ENCODE data around the gene DGCR2. TPM values are rescaled to one million over a fixed set of nuclear protein-coding genes. Genes with fewer than 3 reads are reported as not detected.
"Not testable (repeated sequence)": the region's sequence is repeated elsewhere in the genome, so short reads cannot be mapped to it uniquely, and the experiment has no call there.

DGCR2 gene
- total RNA-seq, 8 experiments from 2014 or later, result 31.2 to 53.9 (median 34.0) TPM

GRCh38 chr22:19027371-19028059, 94.7 kb downstream of the DGCR2 start:
- H3K4me1 ChIP-seq (replicated peaks in 1 of 2); H3K4me3 ChIP-seq; in situ Hi-C loops (cut with MboI; ENCODE audit: low pct_unique_long_range_greater_than_20kb in 2 of 9, low sequenced_read_pairs in 9 of 9, unreplicated experiment in 9 of 9); H3K27ac ChIP-seq: not testable (repeated sequence)
- ATAC-seq (replicated peaks in 6 of 8), result peak in 6 of 8 experiments; percentile 10 to 72 (median 58)
- no CpG with 5 or more reads among the region's 8 CpGs for WGBS, 10 experiments

DNA sequence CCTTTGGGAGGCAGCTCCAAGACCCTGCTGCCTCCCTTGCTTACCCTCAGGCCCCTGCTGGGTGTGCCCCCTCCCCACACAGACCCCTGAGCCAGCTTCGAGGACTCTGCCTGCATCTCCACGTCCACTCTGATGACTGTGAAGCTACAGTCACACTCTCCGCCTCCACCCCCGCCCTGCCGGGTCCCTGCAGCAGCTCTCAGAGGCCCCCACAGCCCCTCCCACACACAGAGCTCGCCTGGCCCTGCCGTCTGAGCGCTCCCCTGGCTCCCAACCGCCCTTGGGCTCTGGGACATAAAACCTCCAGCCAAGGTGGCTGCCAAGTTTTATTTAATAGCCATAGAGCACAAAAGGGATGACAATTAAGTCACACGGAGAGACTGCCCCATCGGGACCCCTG, 96.1 kb downstream of the DGCR2 start:
- in situ Hi-C loops (cut with MboI; ENCODE audit: low pct_unique_long_range_greater_than_20kb in 2 of 9, low sequenced_read_pairs in 9 of 9, unreplicated experiment in 9 of 9); H3K27ac ChIP-seq; H3K4me1 ChIP-seq (replicated peaks in 1 of 2); H3K4me3 ChIP-seq: not testable (repeated sequence)
- ATAC-seq (replicated peaks in 6 of 8), result peak in 7 of 8 experiments; percentile 15 to 84 (median 77)
- no CpG with 5 or more reads among the region's 11 CpGs for WGBS, 10 experiments

- WGBS, 10 experiments, result 40% methylated on average over 1 of the region's 4 CpGs; no CpG with 5 or more reads in 9 of the 10 experiments
- ATAC-seq (replicated peaks in 6 of 8); H3K4me3 ChIP-seq; H3K4me1 ChIP-seq (replicated peaks in 1 of 2); H3K27ac ChIP-seq: not testable (repeated sequence)
- in situ Hi-C loops (cut with MboI; ENCODE audit: low pct_unique_long_range_greater_than_20kb in 2 of 9, low sequenced_read_pairs in 9 of 9, unreplicated experiment in 9 of 9), result loop anchor here in 1 of 9 experiments (25.0 kb wide), 1 partner anchor 87 kb away; the partner anchor contains the start of gene DGCR2
These were observed 97.2 kb downstream of the DGCR2 start for GRCh38 chr22:19024956-19025489.

GRCh38 chr22:19023931-19024330, 98.3 kb downstream of the DGCR2 start:
- not testable (repeated sequence) for H3K27ac ChIP-seq; H3K4me1 ChIP-seq (replicated peaks in 1 of 2); ATAC-seq (replicated peaks in 6 of 8); H3K4me3 ChIP-seq
- in situ Hi-C loops (cut with MboI; ENCODE audit: low pct_unique_long_range_greater_than_20kb in 2 of 9, low sequenced_read_pairs in 9 of 9, unreplicated experiment in 9 of 9), result loop anchor here in 1 of 9 experiments (25.0 kb wide), 1 partner anchor 88 kb away; the partner anchor contains the start of gene DGCR2
- WGBS, 10 experiments, result 73% methylated on average over 3 of the region's 10 CpGs; no CpG with 5 or more reads in 9 of the 10 experiments

- no peak overlapping the region for H3K4me3 ChIP-seq
- no peaks in the 10 kb centered on the region for H3K4me1 ChIP-seq (replicated peaks in 1 of 2)
- WGBS, 10 experiments, result 44 to 98% (median 85%) methylated on average over 3 to 6 of the region's 8 CpGs; no CpG with 5 or more reads in 3 of the 10 experiments
- no peak for ATAC-seq (replicated peaks in 6 of 8)
- in situ Hi-C loops (cut with MboI; ENCODE audit: low pct_unique_long_range_greater_than_20kb in 2 of 9, low sequenced_read_pairs in 9 of 9, unreplicated experiment in 9 of 9), result loop anchor here in 1 of 9 experiments (25.0 kb wide), 1 partner anchor 90 kb away; the partner anchor contains the start of gene DGCR2
- H3K27ac ChIP-seq, result no peak overlapping the region
These were observed 99.5 kb downstream of the DGCR2 start for GRCh38 chr22:19022755-19023154.

GRCh38 chr22:19019679-19020032, 102.6 kb downstream of the DGCR2 start:
- WGBS, 10 experiments, result 0 to 78% (median 37%) methylated on average over 1 to 5 of the region's 7 CpGs; no CpG with 5 or more reads in 2 of the 10 experiments
- no peaks in the 10 kb centered on the region for H3K4me1 ChIP-seq (replicated peaks in 1 of 2)
- H3K27ac ChIP-seq, result no peak overlapping the region
- no peak overlapping the region for H3K4me3 ChIP-seq
- ATAC-seq (replicated peaks in 6 of 8), result no peak
- in situ Hi-C loops (cut with MboI; ENCODE audit: low pct_unique_long_range_greater_than_20kb in 2 of 9, low sequenced_read_pairs in 9 of 9, unreplicated experiment in 9 of 9), result loop anchor here in 1 of 9 experiments (25.0 kb wide), 1 partner anchor 93 kb away; the partner anchor contains the start of gene DGCR2

GRCh38 chr22:19019029-19019678, 103.1 kb downstream of the DGCR2 start:
- no peak overlapping the region for H3K27ac ChIP-seq
- H3K4me3 ChIP-seq, result no peak overlapping the region
- H3K4me1 ChIP-seq (replicated peaks in 1 of 2), result no peaks in the 10 kb centered on the region
- no peak for ATAC-seq (replicated peaks in 6 of 8)
- WGBS, 10 experiments, result 60 to 94% (median 92%) methylated on average over 1 to 14 of the region's 19 CpGs; no CpG with 5 or more reads in 4 of the 10 experiments
- in situ Hi-C loops (cut with MboI; ENCODE audit: low pct_unique_long_range_greater_than_20kb in 2 of 9, low sequenced_read_pairs in 9 of 9, unreplicated experiment in 9 of 9), result loop anchor here in 1 of 9 experiments (25.0 kb wide), 1 partner anchor 93 kb away; the partner anchor contains the start of gene DGCR2

- Histone ChIP-seq H3K4me3 (no peak overlapping the region), H3K4me1 (replicated peaks in 1 of 2) (no peaks in the 10 kb centered on the region), H3K27ac (no peak overlapping the region)
- 30 to 85% methylated on average over 2 of the region's 4 CpGs; no CpG with 5 or more reads in 8 of the 10 experiments for WGBS, 10 experiments
- ATAC-seq (replicated peaks in 6 of 8), result no peak
- in situ Hi-C loops (cut with MboI; ENCODE audit: low pct_unique_long_range_greater_than_20kb in 2 of 9, low sequenced_read_pairs in 9 of 9, unreplicated experiment in 9 of 9), result loop anchor here in 1 of 9 experiments (25.0 kb wide), 1 partner anchor 94 kb away; the partner anchor contains the start of gene DGCR2
These were observed 104.0 kb downstream of the DGCR2 start for GRCh38 chr22:19018256-19018655.

DNA sequence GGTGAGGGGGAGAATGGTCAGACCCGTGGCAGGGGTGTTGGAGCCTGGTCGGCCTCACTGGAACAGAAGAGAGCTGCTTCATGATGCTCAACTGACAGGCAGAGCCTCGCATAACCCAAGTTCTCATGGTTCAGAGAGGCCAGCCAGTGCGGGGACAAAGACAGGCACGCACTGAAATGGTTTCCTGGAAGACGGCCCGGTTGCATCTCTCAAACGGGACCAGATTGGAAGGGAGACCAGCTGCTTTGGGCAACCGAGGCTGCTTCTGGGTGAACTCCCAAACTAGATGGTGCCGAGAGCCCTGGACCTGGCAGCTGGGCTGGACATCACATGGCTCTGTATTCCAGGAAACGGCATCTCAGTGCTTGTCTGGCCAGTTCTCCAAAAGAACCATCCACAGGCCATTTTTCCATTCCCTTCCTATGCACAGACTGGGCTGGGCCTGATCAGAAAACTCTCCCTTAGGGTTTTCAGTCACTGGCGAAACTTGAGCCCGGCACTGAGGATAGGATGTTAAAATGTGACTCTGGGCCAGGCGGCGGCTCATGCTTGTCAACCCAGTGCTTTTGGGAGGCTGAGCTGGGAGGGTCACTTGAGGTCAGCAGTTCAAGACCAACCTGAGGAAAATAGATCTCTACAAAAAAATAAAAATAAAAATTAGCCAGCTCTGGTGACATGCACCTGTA, 106.0 kb downstream of the DGCR2 start:
- Histone ChIP-seq H3K4me1 (replicated peaks in 1 of 2) (no peaks in the 10 kb centered on the region), H3K27ac (no peak overlapping the region), H3K4me3 (no peak overlapping the region)
- WGBS, 10 experiments, result 0 to 100% (median 79%) methylated on average over 3 to 9 of the region's 15 CpGs; no CpG with 5 or more reads in 2 of the 10 experiments
- ATAC-seq (replicated peaks in 6 of 8), result peak in 1 of 8 experiments; percentile 86
- in situ Hi-C loops (cut with MboI; ENCODE audit: low pct_unique_long_range_greater_than_20kb in 2 of 9, low sequenced_read_pairs in 9 of 9, unreplicated experiment in 9 of 9), result loop anchor here in 1 of 9 experiments (25.0 kb wide), 1 partner anchor 96 kb away; the partner anchor contains the start of gene DGCR2

DNA sequence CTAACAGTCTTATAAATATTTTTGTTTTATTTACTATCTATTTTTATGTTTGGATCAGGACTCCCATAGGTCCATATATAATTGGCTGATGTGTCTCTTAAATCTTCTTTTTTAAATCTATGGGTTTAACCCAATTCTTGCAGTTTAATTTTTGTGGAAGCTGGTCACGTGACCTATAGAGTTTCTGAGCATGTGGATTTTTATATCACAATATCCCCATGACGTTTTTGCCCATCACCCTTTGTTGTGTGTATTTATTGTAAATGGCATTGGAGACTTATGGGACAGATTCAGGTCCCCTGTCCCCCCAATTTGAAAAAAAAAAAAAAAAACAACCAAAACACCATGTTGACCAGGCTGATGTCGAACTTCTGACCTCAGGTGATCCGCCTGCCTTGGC, 107.3 kb downstream of the DGCR2 start:
- Histone ChIP-seq H3K27ac (no peak overlapping the region), H3K4me1 (replicated peaks in 1 of 2) (no peaks in the 10 kb centered on the region), H3K4me3 (no peak overlapping the region)
- 16 to 100% (median 81%) methylated on average over 1 to 4 of the region's 4 CpGs; no CpG with 5 or more reads in 1 of the 10 experiments for WGBS, 10 experiments
- in situ Hi-C loops (cut with MboI; ENCODE audit: low pct_unique_long_range_greater_than_20kb in 2 of 9, low sequenced_read_pairs in 9 of 9, unreplicated experiment in 9 of 9), result loop anchor here in 1 of 9 experiments (25.0 kb wide), 1 partner anchor 97 kb away; the partner anchor contains the start of gene DGCR2
- no peak for ATAC-seq (replicated peaks in 6 of 8)

DNA sequence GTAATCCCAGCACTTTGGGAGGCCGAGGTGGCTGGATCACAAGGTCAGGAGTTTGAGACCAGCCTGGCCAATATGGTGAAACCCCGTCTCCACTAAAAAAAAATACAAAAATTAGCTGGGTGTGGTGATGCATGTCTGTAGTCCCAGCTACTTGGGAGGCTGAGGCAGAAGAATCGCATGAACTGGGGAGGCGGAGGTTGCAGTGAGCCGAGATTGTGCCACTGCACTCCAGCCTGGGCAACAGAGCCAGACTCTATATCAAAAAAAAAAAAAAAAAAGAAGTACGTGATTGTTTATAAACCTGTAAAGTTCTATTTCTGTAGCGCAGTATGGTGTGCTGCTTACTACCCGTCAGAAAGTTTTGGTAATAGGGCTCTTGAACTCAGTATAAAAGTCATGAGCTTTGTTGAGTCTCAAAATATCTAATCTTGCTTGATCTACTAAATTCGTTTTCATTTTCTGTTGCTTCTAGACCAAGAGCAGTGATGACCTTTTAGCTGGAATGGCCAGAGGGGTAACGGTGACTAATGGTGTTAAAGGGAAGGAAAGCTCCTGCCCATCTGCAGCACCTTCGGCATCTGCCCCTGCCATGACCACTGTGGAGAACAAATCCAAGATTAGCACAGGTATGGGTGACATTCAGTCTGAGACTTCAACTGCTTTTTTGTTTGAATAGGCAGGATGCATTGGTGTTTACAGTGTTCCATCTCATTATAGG, 108.2 kb downstream of the DGCR2 start:
- in situ Hi-C loops (cut with MboI; ENCODE audit: low pct_unique_long_range_greater_than_20kb in 2 of 9, low sequenced_read_pairs in 9 of 9, unreplicated experiment in 9 of 9), result loop anchor here in 1 of 9 experiments (25.0 kb wide), 1 partner anchor 98 kb away; the partner anchor contains the start of gene DGCR2
- not testable (repeated sequence) for H3K4me3 ChIP-seq; ATAC-seq (replicated peaks in 6 of 8); H3K27ac ChIP-seq; H3K4me1 ChIP-seq (replicated peaks in 1 of 2)
- 8 to 92% (median 73%) methylated on average over 2 to 11 of the region's 11 CpGs; no CpG with 5 or more reads in 2 of the 10 experiments for WGBS, 10 experiments

- in situ Hi-C loops (cut with MboI; ENCODE audit: low pct_unique_long_range_greater_than_20kb in 2 of 9, low sequenced_read_pairs in 9 of 9, unreplicated experiment in 9 of 9), result loop anchor here in 1 of 9 experiments (25.0 kb wide), 1 partner anchor 99 kb away; the partner anchor contains the start of gene DGCR2
These were observed 108.8 kb downstream of the DGCR2 start for GRCh38 chr22:19013411-19013810.

More at GRCh38 chr22:19013411-19013810, 108.8 kb downstream of the DGCR2 start:
- WGBS, 10 experiments, result 70 to 100% (median 80%) methylated on average over 2 to 6 of the region's 7 CpGs; no CpG with 5 or more reads in 4 of the 10 experiments
- not testable (repeated sequence) for H3K4me3 ChIP-seq; H3K27ac ChIP-seq; H3K4me1 ChIP-seq (replicated peaks in 1 of 2); ATAC-seq (replicated peaks in 6 of 8)

Measured in motor neuron (in vitro differentiated cells).